ENCODE measurements around the gene TRIM50.
"Not testable (repeated sequence)": the region's sequence is repeated elsewhere in the genome, so short reads cannot be mapped to it uniquely, and the experiment has no call there.

The TRIM50 gene

GRCh38 chr7:73350306-73351068 lies 22.6 kb upstream of the TRIM50 start:
- DNase-seq: no peak

DNA sequence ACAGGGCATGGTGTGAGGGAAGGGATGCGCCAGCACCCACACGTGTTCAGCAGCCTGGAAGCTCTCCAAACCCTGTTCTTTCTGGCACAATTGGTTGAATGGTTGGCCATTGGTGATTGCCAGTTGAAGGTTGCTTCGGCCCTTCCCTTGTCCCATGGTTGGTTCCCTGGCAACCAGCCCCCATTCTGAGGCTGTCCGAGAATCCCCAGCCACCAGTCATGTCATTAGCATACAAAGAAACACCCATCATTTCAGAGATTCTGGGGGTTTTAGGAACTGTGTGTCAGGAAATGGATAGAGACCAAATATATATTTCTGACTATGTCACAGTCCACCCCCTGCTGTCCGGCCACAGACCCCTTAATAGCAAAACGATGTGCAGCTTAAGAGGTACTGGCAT lies 21.9 kb upstream of the TRIM50 start:
- DNase-seq: no peak

DNA sequence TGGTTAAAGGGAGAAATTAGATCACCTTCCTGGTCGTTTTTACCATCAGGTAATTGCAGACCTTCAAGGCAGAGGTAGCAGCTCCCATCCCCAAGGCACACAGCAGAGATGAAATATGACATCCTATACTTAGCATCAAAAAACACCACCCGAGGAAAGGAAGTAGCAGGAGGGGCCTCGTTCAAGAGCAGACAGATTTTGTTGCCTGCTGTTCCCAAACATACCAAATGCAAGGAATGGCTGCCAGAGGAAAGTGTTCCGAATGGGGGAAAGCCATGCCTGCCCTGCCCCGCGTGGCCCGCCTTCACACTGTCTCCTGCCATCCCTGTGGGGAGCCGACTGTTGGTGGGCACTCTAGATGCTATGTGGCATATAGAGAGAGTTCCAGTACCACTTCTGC lies 18.1 kb upstream of the TRIM50 start:
- DNase-seq: no peak

DNA sequence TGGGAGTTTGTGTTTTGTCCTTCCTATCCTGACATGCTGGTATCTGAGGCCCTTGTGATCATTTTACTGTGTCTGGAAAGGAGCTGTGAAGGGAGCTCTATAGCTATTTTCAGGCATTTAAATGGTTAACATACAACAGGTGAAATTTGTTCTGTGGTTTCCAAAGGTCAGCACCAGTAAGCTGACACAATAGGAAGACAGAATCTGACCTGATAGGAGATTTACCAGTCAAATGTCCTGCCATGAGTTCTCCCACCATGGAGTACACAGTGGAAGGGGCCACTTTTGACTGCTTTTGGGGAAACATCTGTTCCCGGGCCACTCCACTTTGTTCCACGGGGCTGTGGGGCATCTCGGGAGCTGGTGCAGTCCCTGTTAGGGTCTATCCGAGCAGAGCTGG lies 17.7 kb upstream of the TRIM50 start:
- DNase-seq: no peak

DNA sequence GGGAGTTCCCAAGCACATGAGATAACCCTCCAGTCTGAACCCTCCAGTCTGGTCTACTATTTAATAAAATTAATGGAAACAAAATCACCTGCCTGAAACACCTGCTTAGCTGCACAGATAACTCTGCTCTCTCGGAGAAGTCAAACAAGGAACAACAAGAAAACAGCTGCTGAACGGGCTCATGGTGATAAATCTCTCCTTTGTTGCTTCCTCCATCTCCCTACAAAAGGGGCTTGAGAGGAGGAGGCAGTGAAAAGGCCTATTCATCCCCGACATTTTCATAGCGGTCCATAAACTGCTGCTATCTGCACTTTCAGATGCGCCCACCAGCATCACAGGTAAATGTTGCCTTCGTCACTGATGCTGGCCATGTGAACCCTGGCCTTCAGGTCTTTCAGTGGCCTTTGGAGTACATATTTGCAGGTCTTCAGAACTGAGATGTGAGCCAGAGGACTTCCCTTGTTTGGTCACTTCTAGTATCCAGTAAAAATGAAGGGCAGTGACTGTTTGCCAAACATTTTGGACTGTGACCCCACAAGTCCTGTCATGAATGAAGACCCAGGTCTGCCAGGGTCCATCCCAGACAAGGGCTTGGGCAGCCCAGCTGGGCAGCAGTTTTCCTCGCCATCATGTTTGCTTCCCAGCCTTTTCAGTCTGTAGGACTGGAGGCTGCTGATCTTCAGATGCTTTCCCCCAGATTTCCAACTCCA lies 15.9 kb upstream of the TRIM50 start:
- no peak for DNase-seq

GRCh38 chr7:73342645-73343044 lies 14.8 kb upstream of the TRIM50 start:
- peak in 9 of 56 donors; percentile 6 to 41 (median 10) for DNase-seq

GRCh38 chr7:73341877-73342276 lies 14.0 kb upstream of the TRIM50 start:
- DNase-seq: no peak

- DNase-seq: no peak
Measured at GRCh38 chr7:73340514-73340913, 12.6 kb upstream of the TRIM50 start.

- no peak for DNase-seq
Measured at GRCh38 chr7:73338321-73338720, 10.4 kb upstream of the TRIM50 start.

GRCh38 chr7:73332447-73332846 lies 4.6 kb upstream of the TRIM50 start:
- no peak for DNase-seq

DNA sequence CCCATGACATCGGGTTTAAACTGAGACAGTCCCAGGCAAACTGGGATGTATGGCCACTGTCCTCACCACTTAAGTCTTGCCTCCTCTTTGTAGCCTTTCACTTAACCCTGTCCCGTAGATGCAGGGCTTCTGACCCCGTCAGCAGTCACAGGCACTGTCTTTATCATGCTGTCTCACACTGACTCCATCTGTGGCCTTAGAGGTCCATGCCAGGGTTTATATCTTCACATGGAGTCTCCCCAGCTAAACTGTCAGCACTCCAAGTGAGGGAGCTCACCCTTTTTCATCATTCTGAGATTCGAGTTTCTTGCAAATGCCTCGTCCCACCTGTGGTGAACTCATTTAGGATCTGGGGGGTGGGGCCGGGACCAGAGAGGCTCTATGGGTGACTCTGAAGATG lies 2.9 kb upstream of the TRIM50 start:
- no peak for DNase-seq

- DNase-seq: no peak
Measured at GRCh38 chr7:73329861-73330581, 2.1 kb upstream of the TRIM50 start.

GRCh38 chr7:73328696-73329095 lies 814 bp upstream of the TRIM50 start:
- DNase-seq: no peak

DNA sequence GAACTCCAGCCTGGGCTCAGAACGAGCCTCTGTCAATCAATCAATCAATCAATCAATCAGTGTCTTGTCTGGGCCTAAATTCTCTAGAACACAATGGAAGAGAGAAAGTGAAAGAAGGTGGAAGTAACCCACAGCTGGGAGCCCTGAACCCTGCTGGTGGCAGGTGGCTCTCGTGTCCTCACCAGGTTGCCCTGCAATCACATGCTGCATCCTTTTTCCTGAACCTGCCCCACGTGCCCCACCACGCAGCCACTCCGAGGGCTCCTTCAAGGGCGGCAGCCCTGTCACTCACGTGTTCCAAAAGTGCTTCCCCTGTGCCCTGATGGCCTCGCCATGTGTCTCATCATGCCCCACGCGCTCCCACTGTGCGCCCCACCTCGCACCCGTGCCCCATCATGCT lies 433 bp downstream of the TRIM50 start:
- not testable (repeated sequence) for DNase-seq

GRCh38 chr7:73325424-73325823 lies 2.5 kb downstream of the TRIM50 start:
- not testable (repeated sequence) for DNase-seq

- DNase-seq: peak in 39 of 56 donors; percentile 3 to 60 (median 23)
Measured at GRCh38 chr7:73324081-73324845, 3.6 kb downstream of the TRIM50 start.

DNA sequence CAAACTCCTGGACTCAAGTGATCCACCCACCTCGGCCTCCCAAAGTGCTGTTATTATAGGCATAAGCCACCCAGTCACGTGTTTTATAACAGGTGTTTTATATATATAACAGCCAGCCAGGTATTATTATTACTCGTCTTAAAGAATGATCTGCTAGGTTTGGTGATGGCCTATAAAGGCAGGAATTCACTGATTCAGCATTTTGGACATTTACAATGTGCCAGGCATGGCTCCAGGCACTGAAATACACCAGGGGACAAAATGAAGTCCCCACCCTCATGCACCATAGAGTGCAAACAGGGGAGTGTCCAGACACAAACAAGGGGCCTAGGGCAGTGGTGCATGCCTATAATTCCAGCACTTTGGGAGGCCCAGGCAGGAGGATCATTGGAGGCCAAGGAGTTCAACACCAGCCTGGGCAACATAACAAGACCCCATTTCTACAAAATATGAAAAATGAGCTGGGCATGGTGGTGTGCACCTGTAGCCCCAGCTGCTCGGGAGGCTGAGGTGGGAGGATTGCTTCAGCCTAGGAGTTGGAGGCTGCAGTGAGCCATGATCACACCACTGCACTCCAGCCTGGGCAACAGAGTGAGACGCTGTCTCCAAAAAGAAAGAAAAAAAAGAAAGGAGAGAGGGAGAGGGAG lies 4.3 kb downstream of the TRIM50 start:
- DNase-seq: not testable (repeated sequence)

GRCh38 chr7:73320009-73320408 lies 7.9 kb downstream of the TRIM50 start:
- not testable (repeated sequence) for DNase-seq

DNA sequence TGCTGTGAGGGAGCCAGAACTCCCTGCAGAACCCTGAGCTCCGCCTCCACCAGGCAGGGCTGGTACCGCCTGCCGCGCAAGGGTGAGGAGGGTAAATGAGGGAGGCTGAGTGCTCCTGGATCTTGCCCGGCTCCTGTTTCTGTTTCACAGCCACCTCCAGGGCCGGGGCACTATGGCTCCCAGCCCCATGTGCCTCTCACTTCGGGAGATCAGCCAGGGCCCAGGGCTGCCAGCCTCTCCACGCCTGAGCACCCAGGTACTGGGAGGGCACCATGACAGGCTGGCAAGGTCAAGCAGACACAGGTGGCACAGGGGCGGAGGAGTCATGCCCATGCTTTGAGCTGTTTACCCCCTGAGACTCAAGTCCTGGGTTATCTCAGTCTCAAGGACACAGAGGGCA lies 8.3 kb downstream of the TRIM50 start:
- not testable (repeated sequence) for DNase-seq

GRCh38 chr7:73318656-73319204 lies 9.2 kb downstream of the TRIM50 start:
- not testable (repeated sequence) for DNase-seq

- no peak for DNase-seq
Measured at GRCh38 chr7:73316521-73316920, 11.4 kb downstream of the TRIM50 start.
